Gastroesophageal sphincter (tissue), 3 donors: ENCODE measurements around the gene CD68.

Source experiments
- CTCF ChIP-seq, 4 experiments: fragments of 200-600 bp in 2 of 4; fragments of 450-650 bp in 2 of 4; sonication (generic) in 1 of 4; IDR thresholded peaks; one replicate each; pipeline ENCODE4 v1.5.1; 2017 to 2019; ENCODE audit warnings: antibody characterized with exemption in 4 of 4, mild to moderate bottlenecking in 2 of 4, moderate library complexity in 2 of 4
- EP300 ChIP-seq: sonication (generic); formaldehyde crosslinking; IDR thresholded peaks from one replicate; pipeline ENCODE4 v1.6.1; 2017; ENCODE audit warnings: antibody characterized with exemption, mild to moderate bottlenecking
- POLR2A ChIP-seq, 2 donors: fragments of 450-650 bp; IDR thresholded peaks; one replicate each; pipeline ENCODE4 v1.6.1; 2017; ENCODE audit warnings: antibody characterized with exemption in 2 of 2, mild to moderate bottlenecking in 2 of 2, moderate library complexity in 1 of 2
- POLR2AphosphoS5 ChIP-seq: sonication (generic); formaldehyde crosslinking; IDR thresholded peaks from one replicate; pipeline ENCODE4 v1.6.1; 2017; ENCODE audit warnings: antibody characterized with exemption

DNA sequence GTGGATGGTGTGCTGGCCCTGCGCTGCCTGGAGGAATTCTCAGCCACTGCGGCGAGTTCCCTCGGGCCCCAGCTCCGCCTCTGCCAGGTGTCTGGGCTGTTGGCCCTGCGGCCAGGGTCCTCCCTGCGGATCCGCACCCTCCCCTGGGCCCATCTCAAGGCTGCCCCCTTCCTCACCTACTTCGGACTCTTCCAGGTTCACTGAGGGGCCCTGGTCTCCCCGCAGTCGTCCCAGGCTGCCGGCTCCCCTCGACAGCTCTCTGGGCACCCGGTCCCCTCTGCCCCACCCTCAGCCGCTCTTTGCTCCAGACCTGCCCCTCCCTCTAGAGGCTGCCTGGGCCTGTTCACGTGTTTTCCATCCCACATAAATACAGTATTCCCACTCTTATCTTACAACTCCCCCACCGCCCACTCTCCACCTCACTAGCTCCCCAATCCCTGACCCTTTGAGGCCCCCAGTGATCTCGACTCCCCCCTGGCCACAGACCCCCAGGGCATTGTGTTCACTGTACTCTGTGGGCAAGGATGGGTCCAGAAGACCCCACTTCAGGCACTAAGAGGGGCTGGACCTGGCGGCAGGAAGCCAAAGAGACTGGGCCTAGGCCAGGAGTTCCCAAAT, 22.2 kb upstream of the CD68 start:
- TF ChIP-seq CTCF (IDR thresholded peaks at IDR 0.05) = no peak
- TF ChIP-seq EP300 = no peak
- TF ChIP-seq POLR2AphosphoS5 = no peak
- no peak for TF ChIP-seq POLR2A (IDR thresholded peaks at IDR 0.05)
